Hindlimb muscle (tissue), 1 donor: ENCODE measurements around the gene STOX2. TPM values are rescaled to one million over a fixed set of nuclear protein-coding genes. Genes with fewer than 3 reads are reported as not detected.
"Not testable (repeated sequence)": the region's sequence is repeated elsewhere in the genome, so short reads cannot be mapped to it uniquely, and the experiment has no call there.

Experiments
- DNase-seq: peaks from one replicate; pipeline ENCODE4 v3.0.0-alpha.2; 2013
- polyA plus RNA-seq: library from polyadenylated mRNA; unstranded; fragments of 120-200 nt; gene quantifications from one replicate; pipeline ENCODE4 v1.2.1, GENCODE V29; 2013; ENCODE audit not compliant: insufficient read length

STOX2 gene
- polyA plus RNA-seq, 1 donor, result 5.3 TPM

DNA sequence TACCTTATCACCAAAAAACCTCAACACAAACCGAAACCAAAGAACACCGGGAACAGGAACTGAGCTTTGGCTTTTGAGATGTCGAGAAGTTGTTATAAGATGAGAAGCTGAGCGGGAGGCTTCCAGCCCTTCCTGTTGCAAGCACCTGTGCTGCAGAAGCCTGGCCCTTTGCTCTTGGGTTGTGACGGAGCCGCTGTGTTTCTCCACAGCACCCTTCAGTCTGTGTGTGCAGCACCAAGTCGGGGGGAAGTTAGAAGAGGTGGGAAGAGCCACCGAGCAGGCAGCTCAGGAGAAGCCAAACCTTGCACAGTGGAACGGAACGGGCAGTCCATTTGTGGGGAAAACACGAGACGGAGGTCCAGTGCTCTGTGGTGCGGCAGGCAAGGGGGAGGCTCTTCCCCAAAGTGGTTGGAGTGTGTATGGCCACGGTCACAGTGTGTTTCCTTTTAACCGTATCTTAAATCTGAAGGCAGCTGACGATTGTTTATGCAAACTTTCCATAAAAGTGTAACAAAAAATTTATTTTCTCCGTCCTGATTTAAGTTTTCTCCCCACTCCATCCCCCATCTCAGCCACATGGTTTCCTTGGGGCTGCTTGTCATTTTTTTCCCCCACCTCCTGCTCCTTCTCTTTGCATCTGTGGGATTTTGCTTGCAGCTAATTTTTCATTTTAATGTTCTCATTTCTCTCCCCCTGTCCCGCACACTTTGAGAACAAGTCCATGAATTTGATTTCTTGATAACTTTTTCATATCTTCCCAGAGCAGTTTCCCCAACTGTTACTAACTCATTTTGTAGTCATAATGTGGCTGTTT, 123.7 kb downstream of the STOX2 start:
- DNase-seq, result no peak

GRCh38 chr4:184030036-184030435, 124.9 kb downstream of the STOX2 start:
- DNase-seq, result no peak

- DNase-seq, result no peak
Observed at GRCh38 chr4:184030764-184031163, 125.7 kb downstream of the STOX2 start.

GRCh38 chr4:184032091-184032490, 127.0 kb downstream of the STOX2 start:
- DNase-seq, result no peak

GRCh38 chr4:184039963-184040383, 134.9 kb downstream of the STOX2 start:
- DNase-seq, result no peak

DNA sequence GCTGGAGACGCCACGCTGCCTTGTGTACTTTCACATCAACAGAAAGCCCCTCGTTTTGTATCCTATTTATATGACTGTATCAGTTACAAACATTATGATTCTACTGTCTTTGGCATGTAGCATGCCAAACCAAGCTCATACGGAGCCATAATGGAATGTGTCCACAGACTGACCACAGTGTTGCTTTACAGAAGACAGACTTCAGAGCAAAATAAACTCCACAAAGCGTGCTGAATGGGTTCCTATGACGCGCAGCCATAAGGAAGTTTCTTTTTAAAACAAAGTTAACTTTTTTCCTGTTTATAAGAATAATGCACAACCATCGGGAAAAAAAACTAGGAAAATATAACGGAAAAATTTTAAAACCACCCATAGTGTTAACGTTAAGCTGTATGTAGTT, 136.0 kb downstream of the STOX2 start:
- no peak for DNase-seq

DNA sequence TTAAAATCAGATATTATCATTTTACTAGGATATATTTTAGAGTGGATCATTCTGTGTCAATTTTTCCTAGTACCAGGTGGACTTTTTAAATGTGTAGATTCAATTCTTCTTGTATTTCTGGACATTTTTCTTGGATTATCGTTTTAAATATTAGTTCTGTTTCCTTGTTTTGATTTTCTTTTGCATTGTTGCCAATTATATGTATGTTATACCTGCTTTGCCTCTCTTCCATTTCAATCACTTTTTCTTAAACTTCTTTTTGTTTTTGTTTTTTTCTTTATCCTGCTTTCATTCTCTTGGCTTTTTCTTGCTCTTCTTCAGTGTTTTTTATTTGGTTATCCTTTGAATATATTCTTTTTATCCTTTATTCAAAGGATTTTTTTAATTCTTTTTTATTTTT, 141.0 kb downstream of the STOX2 start:
- no peak for DNase-seq

- DNase-seq, result not testable (repeated sequence)
Observed at GRCh38 chr4:184051262-184051661, 146.2 kb downstream of the STOX2 start.

DNA sequence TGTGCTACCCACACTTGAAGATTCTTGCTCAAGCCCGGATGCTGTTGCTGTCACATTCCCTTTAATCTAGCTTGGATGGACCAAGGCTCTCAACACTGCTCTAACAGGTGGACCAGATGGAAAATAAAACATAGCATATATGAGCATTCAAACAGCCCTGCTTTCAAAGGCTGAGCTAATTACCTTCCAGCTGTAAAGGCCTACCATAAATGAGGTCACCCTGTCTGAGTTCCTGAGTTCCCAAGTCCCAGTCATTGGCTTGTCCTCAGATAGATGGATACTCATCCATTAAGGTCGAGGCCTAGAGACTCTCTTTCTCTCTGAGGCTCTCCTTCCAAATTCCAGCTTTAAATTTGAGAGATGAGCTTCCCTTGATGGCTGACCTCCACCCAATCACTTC, 147.5 kb downstream of the STOX2 start:
- DNase-seq, result no peak

DNA sequence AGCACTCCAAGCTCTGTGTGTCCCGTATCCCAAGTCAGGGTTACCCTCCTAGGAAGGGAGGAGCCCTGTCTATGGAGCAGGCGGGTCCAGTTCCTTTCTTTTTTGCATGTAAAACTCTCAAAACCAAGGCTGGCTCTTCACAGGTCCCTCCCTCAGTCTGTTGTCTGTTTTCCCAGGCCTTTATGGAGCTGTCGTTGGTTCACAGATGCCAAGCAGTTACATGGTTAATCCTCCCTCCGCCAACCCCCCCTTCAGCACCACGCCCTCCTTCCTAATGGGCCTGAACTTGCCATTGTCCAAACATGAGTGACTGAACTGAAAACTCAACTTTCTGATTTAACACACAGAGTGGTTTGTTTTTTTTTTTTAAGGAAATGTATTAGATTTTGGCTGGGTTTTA, 148.3 kb downstream of the STOX2 start:
- DNase-seq, result no peak

- DNase-seq, result no peak
Observed at GRCh38 chr4:184056877-184057276, 151.8 kb downstream of the STOX2 start.

DNA sequence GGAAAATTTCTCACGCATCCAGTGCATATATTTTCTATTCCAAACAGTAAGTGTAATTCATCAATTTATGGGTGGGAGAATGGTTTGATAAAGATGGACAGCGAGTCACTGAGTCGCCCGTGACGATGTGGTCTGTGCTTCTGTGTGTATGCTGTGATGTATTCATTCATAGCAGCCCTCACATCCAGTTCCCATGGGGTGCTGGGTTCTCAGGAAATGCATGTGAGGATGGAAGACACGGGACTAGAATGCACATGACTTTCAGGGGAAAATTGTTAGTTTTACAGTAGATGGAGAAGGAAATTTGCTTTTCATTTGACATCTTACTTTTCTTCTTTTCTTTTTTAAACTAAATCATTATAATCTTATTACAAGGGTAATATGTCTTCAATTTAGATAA, 152.9 kb downstream of the STOX2 start:
- peak; percentile 14 for DNase-seq

GRCh38 chr4:184059099-184059498, 154.0 kb downstream of the STOX2 start:
- DNase-seq, result no peak

- DNase-seq, result no peak
Observed at GRCh38 chr4:184061582-184061981, 156.5 kb downstream of the STOX2 start.

DNA sequence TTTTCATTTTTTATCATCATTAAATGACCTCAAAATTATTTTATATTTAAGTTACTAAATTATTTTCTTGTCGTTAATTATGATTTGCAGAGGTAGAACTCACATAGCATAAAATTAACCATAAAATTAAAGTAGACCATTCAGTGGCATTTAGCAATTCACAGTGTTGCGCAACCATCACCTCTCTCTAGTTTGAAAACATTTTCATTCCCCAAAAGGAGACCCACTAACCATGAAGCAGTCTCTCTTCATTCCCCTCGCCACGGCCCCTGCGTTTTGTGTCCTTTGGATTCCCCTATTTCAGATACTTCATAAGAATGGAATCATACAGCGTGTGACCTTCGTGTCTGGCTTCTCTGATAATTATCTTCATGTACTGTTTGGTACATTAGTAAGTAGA, 157.7 kb downstream of the STOX2 start:
- DNase-seq, result no peak

DNA sequence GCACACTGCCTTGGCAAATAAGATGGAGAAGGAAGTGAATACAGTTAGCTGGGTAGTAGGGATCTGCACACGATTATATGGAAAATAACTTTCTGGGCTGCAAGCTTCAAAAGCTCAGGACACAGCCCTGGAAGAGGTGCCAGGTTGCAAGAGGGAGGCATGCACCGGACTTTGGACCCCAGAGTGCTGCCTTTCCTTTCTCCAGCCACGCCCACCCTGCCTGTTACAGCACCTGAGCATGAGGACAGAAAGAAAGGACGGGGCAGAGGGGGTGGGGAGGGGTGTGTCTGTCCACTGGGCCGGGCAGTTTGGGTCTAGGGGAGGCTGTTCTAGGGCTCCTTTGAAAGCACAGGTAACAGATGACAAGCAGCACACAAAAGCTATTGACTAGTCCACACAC, 159.8 kb downstream of the STOX2 start:
- DNase-seq, result no peak

DNA sequence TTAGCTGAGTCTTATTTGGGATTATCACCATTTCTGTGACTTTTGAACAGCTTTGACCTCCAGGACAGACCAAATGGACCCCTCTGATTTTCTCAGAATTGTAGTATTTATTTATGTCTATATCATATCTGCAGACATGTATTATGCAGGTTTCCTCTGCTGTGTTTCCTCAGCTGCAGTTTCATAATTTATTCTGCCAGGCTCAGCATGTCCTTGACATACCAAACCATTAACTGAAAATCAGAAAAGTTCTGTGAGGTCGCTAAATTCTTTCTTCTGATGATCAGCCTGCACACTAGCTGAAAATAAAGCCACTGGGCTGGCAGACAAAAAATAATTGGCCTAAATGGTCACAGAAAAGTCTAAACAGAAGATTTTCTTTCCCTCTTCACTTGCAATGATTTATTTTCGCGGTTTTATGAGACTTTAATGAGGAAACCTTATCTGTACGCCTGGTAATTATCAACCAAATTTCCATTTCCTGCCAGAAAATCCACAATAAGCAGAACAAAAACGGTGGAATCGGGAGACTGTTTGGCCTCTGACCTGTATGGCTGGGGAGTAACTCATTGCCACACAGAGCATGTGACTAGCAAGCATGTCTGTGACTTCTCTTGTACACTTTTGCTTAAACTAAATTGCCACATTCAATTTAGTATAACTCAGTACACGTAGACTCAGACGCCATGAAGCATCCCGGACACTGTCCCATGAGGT, 161.6 kb downstream of the STOX2 start:
- DNase-seq, result no peak

GRCh38 chr4:184067931-184068554, 162.9 kb downstream of the STOX2 start:
- DNase-seq, result no peak

Other genes starting within 250 kb of the STOX2 start
- gene RWDD4, start 246.1 kb upstream of the STOX2 start, polyA plus RNA-seq, result 27.2 TPM
- gene TRAPPC11, start 246.0 kb upstream of the STOX2 start, polyA plus RNA-seq, result 28.1 TPM